Muscle of arm (tissue), 12 donors: Measurements from ENCODE around the gene ZNF548. TPM values are rescaled to one million over a fixed set of nuclear protein-coding genes. Genes with fewer than 3 reads are reported as not detected.

ENCODE experiments used
- polyA plus RNA-seq, 12 donors: library from polyadenylated mRNA; unstranded; fragments of 120-200 nt; gene quantifications; one replicate each; pipeline ENCODE4 v1.2.1, GENCODE V29; 2013; ENCODE audit not compliant: insufficient read length in 12 of 12

The ZNF548 gene
- polyA plus RNA-seq, 12 donors: 12.6 to 46.8 (median 20.3) TPM; not detected in 1

Other genes starting within 250 kb of the ZNF548 start
- gene ZIM3, start 244.7 kb upstream of the ZNF548 start, polyA plus RNA-seq: under 1 TPM in 1 of 12 donors, not detected in 11; 0.09 TPM
- gene DUXA, start 222.4 kb upstream of the ZNF548 start, polyA plus RNA-seq: not detected
- 10 to 100 TPM in 9 of 12 donors, 1 to 10 TPM in 2, not detected in 1; 9.5 to 15.6 (median 14.1) TPM for gene ZNF264, start 198.4 kb upstream of the ZNF548 start, polyA plus RNA-seq
- gene AURKC, start 158.8 kb upstream of the ZNF548 start, polyA plus RNA-seq: 1 to 10 TPM in 7 of 12 donors, under 1 TPM in 3, not detected in 2; 0.62 to 2.2 (median 1.3) TPM
- gene ZNF805, start 149.2 kb upstream of the ZNF548 start, polyA plus RNA-seq: 1 to 10 TPM in 10 of 12 donors, not detected in 2; 4.3 to 6.2 (median 5.6) TPM
- 1 to 10 TPM in 10 of 12 donors, not detected in 2; 2.3 to 5.7 (median 3.7) TPM for gene ZNF460, start 109.4 kb upstream of the ZNF548 start, polyA plus RNA-seq
- 1 to 10 TPM in 11 of 12 donors, not detected in 1; 4.7 to 7.1 (median 6.1) TPM for gene ZNF543, start 69.4 kb upstream of the ZNF548 start, polyA plus RNA-seq
- 10 to 100 TPM in 7 of 12 donors, 1 to 10 TPM in 4, not detected in 1; 8.9 to 12.5 (median 10.2) TPM for gene ZNF304, start 38.6 kb upstream of the ZNF548 start, polyA plus RNA-seq
- gene TRAPPC2B, start 26.3 kb upstream of the ZNF548 start, polyA plus RNA-seq: 10 to 100 TPM in 10 of 12 donors, not detected in 2; 12.0 to 18.6 (median 15.0) TPM
- 1 to 10 TPM in 10 of 12 donors, not detected in 2; 2.2 to 6.1 (median 3.6) TPM for gene ZNF547, start 26.3 kb upstream of the ZNF548 start, polyA plus RNA-seq
- gene ZNF17, start 21.3 kb downstream of the ZNF548 start, polyA plus RNA-seq: 10 to 100 TPM in 3 of 12 donors, 1 to 10 TPM in 8, not detected in 1; 6.3 to 16.4 (median 8.4) TPM
- gene ZNF749, start 45.5 kb downstream of the ZNF548 start, polyA plus RNA-seq: 1 to 10 TPM in 11 of 12 donors, not detected in 1; 3.4 to 9.7 (median 7.6) TPM
- gene VN1R1, start 67.3 kb downstream of the ZNF548 start, polyA plus RNA-seq: 1 to 10 TPM in 8 of 12 donors, under 1 TPM in 2, not detected in 2; 0.90 to 4.0 (median 1.6) TPM
- 10 to 100 TPM in 8 of 12 donors, 1 to 10 TPM in 2, not detected in 2; 9.2 to 17.3 (median 11.2) TPM for gene ZNF772, start 87.7 kb downstream of the ZNF548 start, polyA plus RNA-seq
- 10 to 100 TPM in 7 of 12 donors, 1 to 10 TPM in 4, not detected in 1; 8.0 to 13.4 (median 10.2) TPM for gene ZNF419, start 97.9 kb downstream of the ZNF548 start, polyA plus RNA-seq
- gene ZNF773, start 110.1 kb downstream of the ZNF548 start, polyA plus RNA-seq: 10 to 100 TPM in 1 of 12 donors, 1 to 10 TPM in 10, not detected in 1; 6.4 to 16.4 (median 7.6) TPM
- 10 to 100 TPM in 2 of 12 donors, 1 to 10 TPM in 9, not detected in 1; 6.0 to 11.0 (median 7.4) TPM for gene ZNF549, start 137.5 kb downstream of the ZNF548 start, polyA plus RNA-seq
- 10 to 100 TPM in 10 of 12 donors, 1 to 10 TPM in 1, not detected in 1; 6.1 to 14.4 (median 12.3) TPM for gene ZNF550, start 170.0 kb downstream of the ZNF548 start, polyA plus RNA-seq
- 1 to 10 TPM in 10 of 12 donors, not detected in 2; 4.8 to 6.8 (median 5.4) TPM for gene ZNF416, start 189.1 kb downstream of the ZNF548 start, polyA plus RNA-seq
- gene ZIK1, start 194.3 kb downstream of the ZNF548 start, polyA plus RNA-seq: 1 to 10 TPM in 11 of 12 donors, not detected in 1; 3.3 to 8.8 (median 6.7) TPM
- 1 to 10 TPM in 10 of 12 donors, not detected in 2; 3.0 to 4.4 (median 3.6) TPM for gene ZNF530, start 210.0 kb downstream of the ZNF548 start, polyA plus RNA-seq
- 10 to 100 TPM in 11 of 12 donors, not detected in 1; 12.1 to 21.8 (median 14.2) TPM for gene ZNF134, start 224.4 kb downstream of the ZNF548 start, polyA plus RNA-seq
- gene ZNF211, start 243.3 kb downstream of the ZNF548 start, polyA plus RNA-seq: 10 to 100 TPM in 11 of 12 donors, not detected in 1; 12.0 to 28.5 (median 16.9) TPM